Measurements from ENCODE around the gene PSMB11.

The PSMB11 gene

GRCh38 chr14:23041729-23042128 is 283 bp upstream of the PSMB11 start:
- Histone ChIP-seq H3F3A (ENCODE audit: low read depth) (no peaks in the 10 kb centered on the region), H3K9me3 (ENCODE audit: insufficient read depth, low read depth, low read length) (no peaks in the 10 kb centered on the region), H3K27me3 (ENCODE audit: insufficient read depth, low read length, poor library complexity, severe bottlenecking) (no peaks in the 10 kb centered on the region), H3K4me3 (ENCODE audit: low read length, poor library complexity, severe bottlenecking) (no peak overlapping the region), H2AFZ (ENCODE audit: low read length) (no peak overlapping the region), H4K20me1 (ENCODE audit: insufficient read depth, low read length, poor library complexity, severe bottlenecking) (no peaks in the 10 kb centered on the region), H3K9me2 (replicated peaks; ENCODE audit: low read depth, low read length) (no peaks in the 10 kb centered on the region), H3K4me1 (ENCODE audit: insufficient read depth, low read length, poor library complexity, severe bottlenecking) (no peaks in the 10 kb centered on the region), H3K79me2 (ENCODE audit: insufficient read depth, low read length) (no peaks in the 10 kb centered on the region), H3K9ac (ENCODE audit: low read depth, low read length, poor library complexity, severe bottlenecking) (no peak overlapping the region), H3K4me2 (ENCODE audit: low read depth, low read length, poor library complexity, severe bottlenecking) (no peak overlapping the region), H3K36me3 (ENCODE audit: insufficient read depth, low read length) (no peaks in the 10 kb centered on the region)
- TF ChIP-seq CTCF (conservative IDR thresholded peaks at IDR 0.05; ENCODE audit: low read length) (no peak), EZH2phosphoT487 (IDR thresholded peaks at IDR 0.05; ENCODE audit: borderline replicate concordance) (no peak)

- Histone ChIP-seq H3K9ac (ENCODE audit: low read depth, low read length, poor library complexity, severe bottlenecking) (no peak overlapping the region), H3K79me2 (ENCODE audit: insufficient read depth, low read length) (no peaks in the 10 kb centered on the region), H3K4me2 (ENCODE audit: low read depth, low read length, poor library complexity, severe bottlenecking) (no peak overlapping the region), H3K4me1 (ENCODE audit: insufficient read depth, low read length, poor library complexity, severe bottlenecking) (no peaks in the 10 kb centered on the region), H4K20me1 (ENCODE audit: insufficient read depth, low read length, poor library complexity, severe bottlenecking) (no peaks in the 10 kb centered on the region), H3K4me3 (ENCODE audit: low read length, poor library complexity, severe bottlenecking) (no peak overlapping the region), H3K27me3 (ENCODE audit: insufficient read depth, low read length, poor library complexity, severe bottlenecking) (no peaks in the 10 kb centered on the region), H3K36me3 (ENCODE audit: insufficient read depth, low read length) (no peaks in the 10 kb centered on the region), H2AFZ (ENCODE audit: low read length) (no peak overlapping the region), H3K9me2 (replicated peaks; ENCODE audit: low read depth, low read length) (no peaks in the 10 kb centered on the region), H3F3A (ENCODE audit: low read depth) (no peaks in the 10 kb centered on the region), H3K9me3 (ENCODE audit: insufficient read depth, low read depth, low read length) (no peaks in the 10 kb centered on the region)
- TF ChIP-seq CTCF (conservative IDR thresholded peaks at IDR 0.05; ENCODE audit: low read length) (no peak), EZH2phosphoT487 (IDR thresholded peaks at IDR 0.05; ENCODE audit: borderline replicate concordance) (no peak)
Measured at GRCh38 chr14:23043145-23043544, 1.1 kb downstream of the PSMB11 start.

GRCh38 chr14:23043754-23044153 is 1.7 kb downstream of the PSMB11 start:
- Histone ChIP-seq H3K27me3 (ENCODE audit: insufficient read depth, low read length, poor library complexity, severe bottlenecking) (no peaks in the 10 kb centered on the region), H3K9ac (ENCODE audit: low read depth, low read length, poor library complexity, severe bottlenecking) (no peak overlapping the region), H2AFZ (ENCODE audit: low read length) (no peak overlapping the region), H4K20me1 (ENCODE audit: insufficient read depth, low read length, poor library complexity, severe bottlenecking) (no peaks in the 10 kb centered on the region), H3K4me3 (ENCODE audit: low read length, poor library complexity, severe bottlenecking) (no peak overlapping the region), H3K79me2 (ENCODE audit: insufficient read depth, low read length) (no peaks in the 10 kb centered on the region), H3K9me2 (replicated peaks; ENCODE audit: low read depth, low read length) (no peaks in the 10 kb centered on the region), H3K4me1 (ENCODE audit: insufficient read depth, low read length, poor library complexity, severe bottlenecking) (no peaks in the 10 kb centered on the region), H3K36me3 (ENCODE audit: insufficient read depth, low read length) (no peaks in the 10 kb centered on the region), H3K9me3 (ENCODE audit: insufficient read depth, low read depth, low read length) (no peaks in the 10 kb centered on the region), H3F3A (ENCODE audit: low read depth) (no peaks in the 10 kb centered on the region), H3K4me2 (ENCODE audit: low read depth, low read length, poor library complexity, severe bottlenecking) (no peak overlapping the region)
- TF ChIP-seq EZH2phosphoT487 (IDR thresholded peaks at IDR 0.05; ENCODE audit: borderline replicate concordance) (no peak), CTCF (conservative IDR thresholded peaks at IDR 0.05; ENCODE audit: low read length) (no peak)
